Left ventricle myocardium inferior (tissue), 1 donor: Measurements from ENCODE around the gene DIPK1B. TPM values are rescaled to one million over a fixed set of nuclear protein-coding genes. Genes with fewer than 3 reads are reported as not detected.

Source experiments
- DNase-seq: peaks from one replicate; pipeline ENCODE4 v3.0.0-alpha.2; 2020
- H3K27ac ChIP-seq: fragments of 200-600 bp; replicated peaks from 2 replicates; pipeline ENCODE4 v1.8.0; 2021
- H3K27me3 ChIP-seq: fragments of 200-600 bp; 2 replicates; pipeline ENCODE4 v1.8.0; 2021; ENCODE audit warnings: low read depth
- H3K36me3 ChIP-seq: fragments of 200-600 bp; 2 replicates; pipeline ENCODE4 v1.8.0; 2021
- H3K4me1 ChIP-seq: fragments of 200-600 bp; 2 replicates; pipeline ENCODE4 v1.8.0; 2021
- H3K4me3 ChIP-seq: fragments of 200-600 bp; 2 replicates; pipeline ENCODE4 v1.8.0; 2021; ENCODE audit warnings: mild to moderate bottlenecking, moderate library complexity
- H3K9me3 ChIP-seq: fragments of 200-600 bp; replicated peaks from 2 replicates; pipeline ENCODE4 v1.8.0; 2021
- CTCF ChIP-seq: fragments of 200-600 bp; IDR thresholded peaks from 2 replicates; pipeline ENCODE4 v1.8.0; 2021; ENCODE audit warnings: antibody characterized with exemption, mild to moderate bottlenecking, borderline replicate concordance
- intact Hi-C: fragments of 100-400 bp; cut with micrococcal nuclease; formaldehyde crosslinking; loops from one replicate; pipeline ENCODE4 v1.11.0; 2022
- total RNA-seq: library from RNA; stranded (reverse); fragmentation: NEBNext Ultra II Directional; extraction: Animal tissue kit (Norgen Biotek cat#: 25700); gene quantifications from one replicate; pipeline ENCODE4 v1.2.1, GENCODE V29; 2021
- donor health status: DM: no; HTN: yes; CAD: no; lungs with severe emphysema.

Gene DIPK1B
- total RNA-seq, 1 donor from 2014 or later, result 21.4 TPM

- Histone ChIP-seq H3K36me3 (peaks cover 35% of the 10 kb centered on the region), H3K9me3 (no peaks in the 10 kb centered on the region), H3K4me3 (no peak overlapping the region), H3K27ac (peak overlapping the region; percentile 57), H3K27me3 (no peaks in the 10 kb centered on the region), H3K4me1 (peaks cover 42% of the 10 kb centered on the region)
- intact Hi-C loops, result no loop called here
- DNase-seq, result no peak
- no peak for TF ChIP-seq CTCF
Observed at GRCh38 chr9:136675477-136676296, 36.7 kb upstream of the DIPK1B start.

GRCh38 chr9:136676297-136676794, 36.0 kb upstream of the DIPK1B start:
- Histone ChIP-seq H3K4me3 (no peak overlapping the region), H3K27me3 (no peaks in the 10 kb centered on the region), H3K36me3 (peaks cover 34% of the 10 kb centered on the region), H3K27ac (peak overlapping the region; percentile 57), H3K9me3 (no peaks in the 10 kb centered on the region), H3K4me1 (peaks cover 39% of the 10 kb centered on the region)
- no peak for DNase-seq
- intact Hi-C loops, result no loop called here
- TF ChIP-seq CTCF, result no peak

- H3K36me3 ChIP-seq, result peaks cover 28% of the 10 kb centered on the region
- no peak for DNase-seq
- H3K27ac ChIP-seq, result no peak overlapping the region
- H3K4me3 ChIP-seq, result no peak overlapping the region
- no peaks in the 10 kb centered on the region for H3K27me3 ChIP-seq
- H3K4me1 ChIP-seq, result peaks cover 32% of the 10 kb centered on the region
- no peak for TF ChIP-seq CTCF
- no peaks in the 10 kb centered on the region for H3K9me3 ChIP-seq
- intact Hi-C loops, result no loop called here
Observed at GRCh38 chr9:136676920-136677686, 35.3 kb upstream of the DIPK1B start.

- no peak for TF ChIP-seq CTCF
- intact Hi-C loops, result no loop called here
- Histone ChIP-seq H3K27me3 (no peaks in the 10 kb centered on the region), H3K4me3 (no peak overlapping the region), H3K36me3 (peaks cover 23% of the 10 kb centered on the region), H3K9me3 (no peaks in the 10 kb centered on the region), H3K27ac (no peak overlapping the region), H3K4me1 (peaks cover 34% of the 10 kb centered on the region)
- no peak for DNase-seq
Observed at GRCh38 chr9:136678034-136678433, 34.3 kb upstream of the DIPK1B start.

- no peak overlapping the region for H3K27ac ChIP-seq
- peaks cover 39% of the 10 kb centered on the region for H3K4me1 ChIP-seq
- H3K9me3 ChIP-seq, result no peaks in the 10 kb centered on the region
- peaks cover 23% of the 10 kb centered on the region for H3K36me3 ChIP-seq
- no peaks in the 10 kb centered on the region for H3K27me3 ChIP-seq
- H3K4me3 ChIP-seq, result no peak overlapping the region
- no peak for DNase-seq
- no peak for TF ChIP-seq CTCF
- intact Hi-C loops, result no loop called here
Observed at GRCh38 chr9:136678624-136679023, 33.7 kb upstream of the DIPK1B start.
